ENCODE results near the gene SULT6B1. TPM values are rescaled to one million over a fixed set of nuclear protein-coding genes. Genes with fewer than 3 reads are reported as not detected.
"Not testable (repeated sequence)": the region's sequence is repeated elsewhere in the genome, so short reads cannot be mapped to it uniquely, and the experiment has no call there.

The SULT6B1 gene
- total and polyA plus RNA-seq, 2 donors (not counting 1 experiment from before 2014, with no cell fraction given): not detected

DNA sequence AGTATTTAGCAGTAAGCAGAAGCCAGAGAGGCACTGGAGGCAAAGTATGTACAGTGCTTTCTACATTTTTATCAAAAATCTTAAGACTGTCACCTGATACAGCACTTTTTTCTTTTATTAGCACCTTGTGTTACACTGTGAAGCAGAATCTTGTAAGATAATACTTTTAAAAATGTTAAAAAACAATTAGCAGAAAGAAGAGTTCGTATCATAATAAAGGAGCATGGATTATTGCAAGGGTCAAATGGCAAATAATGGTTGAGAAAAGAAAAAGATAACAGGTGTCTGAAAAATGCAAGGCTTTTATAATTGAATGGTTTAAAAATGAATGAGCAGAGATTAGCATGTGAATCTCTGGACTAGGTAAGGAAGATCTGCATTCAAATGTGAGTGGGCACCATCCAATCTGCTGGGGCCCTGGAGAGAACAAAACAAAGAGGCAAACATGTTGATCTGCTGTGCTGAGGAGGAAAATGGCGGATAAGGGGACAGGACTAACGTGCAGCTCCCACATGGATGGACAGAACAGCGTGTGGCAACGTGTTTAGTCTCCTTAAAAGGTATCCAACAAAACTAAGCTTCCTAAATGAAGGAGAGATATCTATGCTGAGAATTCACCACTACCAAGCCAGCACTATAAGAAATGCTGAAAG lies 17.3 kb upstream of the SULT6B1 start:
- intact Hi-C loops (cut with micrococcal nuclease): no loop called here
- H3K9ac ChIP-seq (ENCODE audit: low read length): no peak overlapping the region
- no peak overlapping the region for H3K27ac Mint-ChIP-seq

DNA sequence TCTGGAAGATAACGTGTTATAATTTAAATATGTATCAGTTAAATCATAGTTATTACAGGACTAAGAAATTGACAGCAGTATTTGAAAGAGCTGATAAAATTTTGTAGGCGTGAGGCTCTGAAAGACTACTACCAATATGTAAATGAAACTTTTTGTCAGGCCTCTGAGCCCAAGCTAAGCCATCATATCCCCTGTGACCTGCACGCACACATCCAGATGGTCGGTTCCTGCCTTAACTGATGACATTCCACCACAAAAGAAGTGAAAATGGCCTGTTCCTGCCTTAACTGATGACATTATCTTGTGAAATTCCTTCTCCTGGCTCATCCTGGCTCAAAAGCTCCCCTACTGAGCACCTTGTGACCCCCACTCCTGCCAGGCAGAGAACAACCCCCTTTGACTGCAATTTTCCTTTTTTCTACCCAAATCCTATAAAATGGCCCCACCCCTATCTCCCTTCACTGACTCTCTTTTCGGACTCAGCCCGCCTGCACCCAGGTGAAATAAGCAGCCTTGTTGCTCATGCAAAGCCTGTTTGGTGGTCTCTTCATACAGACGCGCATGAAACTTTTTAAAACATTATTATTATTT lies 16.7 kb upstream of the SULT6B1 start:
- H3K4me1 Mint-ChIP-seq; H3K9ac ChIP-seq (ENCODE audit: low read length); H3K27me3 Mint-ChIP-seq; DNase-seq; H3K4me3 ChIP-seq (ENCODE audit: control extremely low read depth in 1 of 5, extremely low read depth in 1 of 5, insufficient read depth in 1 of 5, low read depth in 2 of 5, low read length in 4 of 5); H3K4me1 ChIP-seq (ENCODE audit: control insufficient read depth in 2 of 2, insufficient read depth in 2 of 2, low read length in 2 of 2); POLR2A ChIA-PET; intact Hi-C loops (cut with micrococcal nuclease); H2AFZ ChIP-seq (ENCODE audit: insufficient read depth, low read depth, low read length, poor library complexity, severe bottlenecking); ATAC-seq (ENCODE audit: low read depth); H4K20me1 ChIP-seq (ENCODE audit: control insufficient read depth, insufficient read depth, low read length, poor library complexity, severe bottlenecking); H3K27ac Mint-ChIP-seq; H3K4me3 Mint-ChIP-seq; H3K27ac ChIP-seq (ENCODE audit: low read length in 2 of 2); H3K27me3 ChIP-seq (replicated peaks in 1 of 4; ENCODE audit: control extremely low read depth in 1 of 4, control insufficient read depth in 3 of 4, insufficient read depth in 4 of 4, low read length in 3 of 4); CTCF ChIA-PET; H3K9me3 ChIP-seq (ENCODE audit: control extremely low read depth in 1 of 3, control insufficient read depth in 2 of 3, insufficient read depth in 1 of 3, low read length in 2 of 3); H3K4me2 ChIP-seq (replicated peaks; ENCODE audit: low read depth, low read length, poor library complexity, severe bottlenecking); H3K9me3 Mint-ChIP-seq (ENCODE audit: insufficient read depth): not testable (repeated sequence)
- Histone ChIP-seq H3K79me2 (ENCODE audit: control insufficient read depth, insufficient read depth, low read length) (peaks cover 50% of the 10 kb centered on the region), H3K36me3 (replicated peaks in 1 of 2; ENCODE audit: control extremely low read depth in 1 of 2, control insufficient read depth in 1 of 2, extremely low read depth in 1 of 2, insufficient read depth in 2 of 2, low read length in 1 of 2) (peaks cover 19 to 69% of the 10 kb centered on the region in 2 experiments)
- 96% methylated on average over 4 of the region's 8 CpGs for WGBS (ENCODE audit: insufficient coverage)

More for the DNA sequence above, 17.3 kb upstream of the SULT6B1 start:
- H3K27me3 Mint-ChIP-seq: no peaks in the 10 kb centered on the region
- Histone ChIP-seq H3K4me3 (ENCODE audit: control extremely low read depth in 1 of 5, extremely low read depth in 1 of 5, insufficient read depth in 1 of 5, low read depth in 2 of 5, low read length in 4 of 5) (no peak overlapping the region), H3K27ac (ENCODE audit: low read length in 2 of 2) (no peak overlapping the region), H3K27me3 (replicated peaks in 1 of 4; ENCODE audit: control extremely low read depth in 1 of 4, control insufficient read depth in 3 of 4, insufficient read depth in 4 of 4, low read length in 3 of 4) (no peaks in the 10 kb centered on the region), H2AFZ (ENCODE audit: insufficient read depth, low read depth, low read length, poor library complexity, severe bottlenecking) (no peak overlapping the region), H3K4me1 (ENCODE audit: control insufficient read depth in 2 of 2, insufficient read depth in 2 of 2, low read length in 2 of 2) (no peaks in the 10 kb centered on the region), H4K20me1 (ENCODE audit: control insufficient read depth, insufficient read depth, low read length, poor library complexity, severe bottlenecking) (no peaks in the 10 kb centered on the region), H3K9me3 (ENCODE audit: control extremely low read depth in 1 of 3, control insufficient read depth in 2 of 3, insufficient read depth in 1 of 3, low read length in 2 of 3) (peaks cover 0 to 5% (median 3%) of the 10 kb centered on the region in 3 donors), H3K36me3 (replicated peaks in 1 of 2; ENCODE audit: control extremely low read depth in 1 of 2, control insufficient read depth in 1 of 2, extremely low read depth in 1 of 2, insufficient read depth in 2 of 2, low read length in 1 of 2) (peaks cover 19 to 73% of the 10 kb centered on the region in 2 experiments), H3K4me2 (replicated peaks; ENCODE audit: low read depth, low read length, poor library complexity, severe bottlenecking) (no peak overlapping the region), H3K79me2 (ENCODE audit: control insufficient read depth, insufficient read depth, low read length) (peaks cover 49% of the 10 kb centered on the region)
- POLR2A ChIA-PET: no interaction called here
- H3K4me1 Mint-ChIP-seq: no peaks in the 10 kb centered on the region
- ATAC-seq (ENCODE audit: low read depth) (no peak), DNase-seq (no peak)
- no peak overlapping the region for H3K4me3 Mint-ChIP-seq
- TF ChIP-seq EZH2 (IDR thresholded peaks at IDR 0.05; ENCODE audit: borderline replicate concordance, insufficient read depth, low read depth, low read length, poor library complexity, severe bottlenecking): no peak
- TF ChIP-seq, protein P1, sequence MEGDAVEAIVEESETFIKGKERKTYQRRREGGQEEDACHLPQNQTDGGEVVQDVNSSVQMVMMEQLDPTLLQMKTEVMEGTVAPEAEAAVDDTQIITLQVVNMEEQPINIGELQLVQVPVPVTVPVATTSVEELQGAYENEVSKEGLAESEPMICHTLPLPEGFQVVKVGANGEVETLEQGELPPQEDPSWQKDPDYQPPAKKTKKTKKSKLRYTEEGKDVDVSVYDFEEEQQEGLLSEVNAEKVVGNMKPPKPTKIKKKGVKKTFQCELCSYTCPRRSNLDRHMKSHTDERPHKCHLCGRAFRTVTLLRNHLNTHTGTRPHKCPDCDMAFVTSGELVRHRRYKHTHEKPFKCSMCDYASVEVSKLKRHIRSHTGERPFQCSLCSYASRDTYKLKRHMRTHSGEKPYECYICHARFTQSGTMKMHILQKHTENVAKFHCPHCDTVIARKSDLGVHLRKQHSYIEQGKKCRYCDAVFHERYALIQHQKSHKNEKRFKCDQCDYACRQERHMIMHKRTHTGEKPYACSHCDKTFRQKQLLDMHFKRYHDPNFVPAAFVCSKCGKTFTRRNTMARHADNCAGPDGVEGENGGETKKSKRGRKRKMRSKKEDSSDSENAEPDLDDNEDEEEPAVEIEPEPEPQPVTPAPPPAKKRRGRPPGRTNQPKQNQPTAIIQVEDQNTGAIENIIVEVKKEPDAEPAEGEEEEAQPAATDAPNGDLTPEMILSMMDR (IDR thresholded peaks at IDR 0.05): no peak
- CTCF ChIA-PET: no interaction called here
- peaks cover 7% of the 10 kb centered on the region for H3K9me3 Mint-ChIP-seq (ENCODE audit: insufficient read depth)
- WGBS (ENCODE audit: insufficient coverage): 100% methylated on average over 3 of the region's 5 CpGs

Measured in B cell (primary cell).